ENCODE results near the gene CERS5.
A peak's percentile ranks its signal among the peaks of the same experiment; 100 is the strongest.
"Not testable (repeated sequence)": the region's sequence is repeated elsewhere in the genome, so short reads cannot be mapped to it uniquely, and the experiment has no call there.

CERS5 gene

DNA sequence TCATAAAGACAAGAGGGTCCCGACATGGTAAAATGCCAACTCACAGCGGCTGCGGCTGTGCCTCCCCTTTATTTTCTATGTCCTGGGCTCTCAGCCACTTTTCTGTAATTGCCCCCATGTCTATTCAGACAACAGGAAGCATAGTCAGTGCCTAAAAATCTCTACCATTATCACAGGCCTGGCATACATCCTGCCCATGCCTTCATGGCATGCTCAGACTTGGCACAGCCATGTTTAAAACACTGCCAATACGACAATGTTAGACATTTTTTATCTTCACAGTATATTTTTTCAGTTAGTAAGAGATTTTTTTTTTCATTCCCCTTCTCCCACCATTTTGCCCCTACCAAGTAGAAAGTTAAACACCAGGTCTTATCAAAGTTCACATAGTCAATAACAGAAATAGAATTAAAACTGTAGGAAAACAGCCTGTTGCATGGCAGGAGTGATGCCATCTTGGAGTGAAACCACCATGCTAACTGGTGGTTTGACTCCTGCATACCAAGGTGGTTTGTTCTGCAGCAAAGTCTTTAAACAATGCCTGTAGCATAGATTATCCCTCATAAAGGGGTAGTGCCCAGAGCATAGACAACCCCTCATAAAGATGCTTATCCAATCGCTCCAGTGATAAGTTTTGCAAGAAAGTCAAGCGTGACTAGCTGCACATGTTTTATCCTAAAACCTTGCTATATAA, 18.9 kb upstream of the CERS5 start:
- DNase-seq, result no peak

- DNase-seq, result no peak
These were observed 18.2 kb upstream of the CERS5 start for GRCh38 chr12:50185301-50185895.

- no peak for DNase-seq
These were observed 17.1 kb upstream of the CERS5 start for GRCh38 chr12:50184261-50184660.

GRCh38 chr12:50182461-50182860, 15.3 kb upstream of the CERS5 start:
- no peak for DNase-seq

DNA sequence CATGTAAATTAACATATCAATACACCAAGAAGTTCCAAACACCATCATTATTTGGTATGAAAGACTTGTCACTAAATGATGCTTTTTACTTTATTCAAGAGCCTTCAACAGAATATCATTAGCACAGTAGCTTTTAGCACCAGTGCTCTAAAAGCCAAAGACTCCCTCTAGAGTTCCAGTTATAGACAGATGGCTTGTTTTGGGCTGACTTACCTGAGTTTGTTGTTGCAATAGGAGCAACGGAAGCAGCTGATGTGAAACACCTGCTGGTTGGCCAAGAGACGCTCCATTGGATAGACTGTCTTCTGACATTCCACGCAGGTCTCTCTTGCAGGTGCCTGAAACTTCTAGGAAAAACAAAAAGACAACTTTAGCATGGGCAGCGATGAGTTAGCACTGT, 14.5 kb upstream of the CERS5 start:
- DNase-seq, result no peak

DNA sequence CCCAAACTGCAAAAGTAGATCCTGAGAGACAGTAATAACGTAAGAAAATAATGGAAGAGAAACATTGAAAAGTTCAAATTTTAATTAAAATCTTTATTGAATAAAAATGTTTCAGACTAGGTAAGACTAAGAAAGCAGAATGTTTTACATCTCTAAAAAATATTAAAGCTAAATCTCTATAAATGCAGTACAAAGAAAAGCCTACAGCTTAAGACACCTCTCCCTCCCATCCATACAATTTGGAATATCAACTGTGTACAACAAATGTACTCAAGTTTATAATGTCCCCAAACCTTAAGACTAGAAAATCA, 8.5 kb upstream of the CERS5 start:
- DNase-seq, result no peak

DNA sequence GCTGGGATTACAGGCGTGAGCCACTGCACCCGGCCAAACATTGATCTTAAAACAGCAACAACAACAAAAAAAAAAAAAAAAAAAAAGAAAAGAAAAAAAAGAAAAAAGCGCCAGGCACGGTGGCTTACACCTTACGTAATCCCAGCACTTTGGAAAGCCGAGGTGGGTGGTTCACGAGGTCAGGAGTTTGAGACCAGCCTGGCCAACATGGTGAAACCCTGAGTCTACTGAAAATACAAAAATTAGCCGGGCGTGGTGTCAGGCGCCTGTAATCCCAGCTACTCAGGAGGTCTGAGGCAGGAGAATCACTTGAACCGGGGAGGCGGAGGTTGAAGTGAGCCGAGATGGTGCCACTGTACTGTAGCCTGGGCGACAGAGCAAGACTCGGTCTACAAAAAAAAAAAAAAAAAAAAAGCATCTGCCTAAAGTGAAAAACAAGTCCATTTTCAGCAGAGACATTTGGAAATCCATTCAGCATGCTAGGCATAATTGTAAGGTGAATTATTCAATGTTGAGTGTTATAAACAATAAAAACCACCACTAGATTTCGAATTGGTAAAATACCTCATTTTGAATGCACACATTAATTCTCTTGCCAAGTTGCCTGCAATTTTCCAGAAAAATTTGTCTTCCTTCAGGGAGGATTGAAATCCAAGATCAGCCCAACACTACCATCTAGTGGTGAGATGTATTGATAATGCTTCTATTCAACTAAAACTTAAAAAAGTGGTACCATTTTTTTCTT, 8.0 kb upstream of the CERS5 start:
- peak; percentile 10 to 68 for DNase-seq

DNA sequence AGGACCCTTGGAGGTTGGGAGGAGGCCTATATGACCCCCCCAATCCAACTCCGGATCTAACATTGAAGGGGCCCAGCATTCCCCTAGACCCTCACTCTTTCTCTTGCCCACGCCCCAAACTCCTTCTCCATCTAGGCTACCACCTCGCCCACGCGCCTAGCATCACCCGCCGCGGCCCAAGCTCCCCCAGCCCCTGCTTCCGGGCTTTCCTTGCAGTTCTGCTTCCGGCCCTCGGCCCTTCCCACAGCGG, 445 bp downstream of the CERS5 start:
- no peak for DNase-seq

GRCh38 chr12:50164963-50165362, 2.2 kb downstream of the CERS5 start:
- no peak for DNase-seq

- DNase-seq, result no peak
These were observed 4.9 kb downstream of the CERS5 start for GRCh38 chr12:50162230-50162629.

DNA sequence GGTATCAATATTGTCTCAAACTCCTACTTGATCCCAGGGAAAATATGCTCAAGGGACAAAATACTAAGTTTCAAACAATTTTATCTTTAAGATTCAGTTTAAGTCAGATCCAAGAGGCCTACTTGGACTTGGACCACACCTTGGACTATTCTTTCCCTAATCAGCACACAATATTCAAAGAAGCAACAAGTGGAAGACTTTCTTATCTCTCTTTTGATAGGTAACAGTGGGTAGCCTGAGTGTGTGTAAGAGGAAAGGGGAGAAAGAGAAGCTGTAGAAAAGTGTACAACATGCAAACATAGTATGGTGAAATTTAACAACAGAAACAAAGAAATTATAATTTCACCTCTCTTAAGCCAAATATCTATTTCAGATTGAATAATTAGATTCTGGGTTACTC, 6.5 kb downstream of the CERS5 start:
- no peak for DNase-seq

GRCh38 chr12:50157259-50157658, 9.9 kb downstream of the CERS5 start:
- no peak for DNase-seq

DNA sequence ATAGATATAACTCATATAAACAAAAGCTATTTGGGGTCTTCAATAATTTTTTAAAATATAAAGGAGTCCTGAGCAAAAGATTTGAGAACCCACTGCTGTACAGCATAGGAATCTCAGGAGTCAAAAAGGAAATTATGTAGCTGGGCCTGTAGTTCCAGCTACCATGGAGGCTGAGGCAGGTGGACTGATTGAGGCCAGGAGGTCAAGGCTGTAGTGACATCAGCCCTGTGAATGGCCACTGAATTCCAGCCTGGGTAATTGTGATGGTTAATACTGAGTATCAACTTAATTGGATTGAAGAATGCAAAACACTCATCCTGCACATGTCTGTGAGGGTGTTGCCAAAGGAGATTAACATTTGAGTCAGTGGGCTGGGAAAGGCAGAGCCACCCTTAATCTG, 10.5 kb downstream of the CERS5 start:
- no peak for DNase-seq

GRCh38 chr12:50154947-50155346, 12.2 kb downstream of the CERS5 start:
- not testable (repeated sequence) for DNase-seq

GRCh38 chr12:50151047-50151687, 16.0 kb downstream of the CERS5 start:
- DNase-seq, result no peak

- no peak for DNase-seq
These were observed 17.9 kb downstream of the CERS5 start for GRCh38 chr12:50149311-50149710.

- not testable (repeated sequence) for DNase-seq
These were observed 19.2 kb downstream of the CERS5 start for GRCh38 chr12:50148011-50148410.

GRCh38 chr12:50147281-50147680, 19.9 kb downstream of the CERS5 start:
- no peak for DNase-seq

- DNase-seq, result no peak
These were observed 21.7 kb downstream of the CERS5 start for GRCh38 chr12:50145439-50145838.

GRCh38 chr12:50142993-50143392, 24.2 kb downstream of the CERS5 start:
- no peak for DNase-seq

GRCh38 chr12:50132505-50133135, 34.5 kb downstream of the CERS5 start:
- DNase-seq, result peak in 1 of 2 experiments; percentile 41

GRCh38 chr12:50129290-50129689, 37.9 kb downstream of the CERS5 start:
- DNase-seq, result no peak

- DNase-seq, result no peak
These were observed 39.6 kb downstream of the CERS5 start for GRCh38 chr12:50127546-50127945.

DNA sequence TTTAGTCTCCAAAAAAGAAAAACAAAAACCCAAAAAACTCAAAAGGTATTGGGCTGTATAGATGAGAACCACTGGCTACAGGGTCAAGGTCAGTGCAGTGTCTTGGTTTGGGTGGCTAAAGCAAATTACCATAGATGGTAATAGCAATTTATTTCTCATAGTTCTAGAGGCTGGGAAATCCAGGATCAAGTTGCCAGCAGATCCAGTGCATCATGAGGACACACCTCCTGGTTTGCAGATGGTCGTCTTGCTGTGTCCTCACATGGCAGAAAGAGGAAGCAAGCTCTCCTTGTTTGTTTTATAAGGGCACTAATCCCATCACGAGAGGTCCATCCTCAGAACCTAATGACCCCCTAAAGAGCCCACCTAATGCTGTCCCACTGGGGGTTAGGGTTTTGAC, 44.0 kb downstream of the CERS5 start:
- no peak for DNase-seq
